Stimulated activated CD8-positive, alpha-beta memory T cell treated with anti-CD3 and anti-CD28 coated beads, Interleukin-4, amount 100 ng/mL, for 4 hours (primary cell): Measurements from ENCODE around the gene ZNF184.

ENCODE experiments used
- DNase-seq, 2 donors: peaks; one replicate each; pipeline ENCODE4 v3.0.0-alpha.2; 2020; ENCODE audit warnings: low read depth in 2 of 2, low spot score in 1 of 2

The ZNF184 gene

GRCh38 chr6:27479319-27480182, 6.6 kb upstream of the ZNF184 start:
- peak; percentile 67 to 81 for DNase-seq

- DNase-seq, result peak; percentile 78 to 81
These were observed 5.9 kb upstream of the ZNF184 start for GRCh38 chr6:27478706-27479318.

GRCh38 chr6:27478141-27478705, 5.3 kb upstream of the ZNF184 start:
- no peak for DNase-seq

DNA sequence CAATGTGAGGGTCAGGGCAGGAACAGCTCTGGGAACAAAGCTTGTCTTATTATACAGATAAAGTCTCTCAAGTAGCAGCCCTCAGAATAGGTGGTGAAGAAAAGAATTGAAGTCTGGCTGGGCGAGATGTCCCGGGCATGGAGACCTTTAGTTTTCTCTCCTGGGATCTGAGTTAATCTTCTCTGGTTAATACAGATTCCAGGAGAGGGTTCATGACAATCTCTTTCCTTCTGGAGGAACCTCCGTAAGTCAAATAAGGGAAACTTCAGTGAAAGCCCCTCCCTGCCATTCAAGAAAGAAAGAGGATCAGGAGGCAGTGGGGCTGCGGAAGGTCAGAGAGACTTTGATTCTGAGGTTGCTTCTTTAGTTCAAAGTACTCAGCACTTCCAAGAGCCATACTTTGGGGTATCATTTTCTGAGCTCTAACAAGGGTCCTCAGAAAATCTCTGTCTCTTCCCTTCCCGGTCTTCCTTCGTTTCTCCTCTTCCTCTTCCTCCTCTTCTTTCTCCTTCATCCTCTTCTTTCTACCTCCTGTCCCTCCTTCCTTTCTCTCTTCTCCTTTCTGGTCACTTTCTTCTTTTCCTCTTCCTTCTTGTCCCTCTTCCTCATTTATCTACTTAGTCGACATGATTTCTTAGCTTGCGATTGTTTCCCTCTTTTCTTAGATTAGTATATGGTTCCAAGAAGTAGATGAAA, 4.6 kb upstream of the ZNF184 start:
- no peak for DNase-seq

GRCh38 chr6:27476090-27476489, 3.2 kb upstream of the ZNF184 start:
- DNase-seq, result no peak

DNA sequence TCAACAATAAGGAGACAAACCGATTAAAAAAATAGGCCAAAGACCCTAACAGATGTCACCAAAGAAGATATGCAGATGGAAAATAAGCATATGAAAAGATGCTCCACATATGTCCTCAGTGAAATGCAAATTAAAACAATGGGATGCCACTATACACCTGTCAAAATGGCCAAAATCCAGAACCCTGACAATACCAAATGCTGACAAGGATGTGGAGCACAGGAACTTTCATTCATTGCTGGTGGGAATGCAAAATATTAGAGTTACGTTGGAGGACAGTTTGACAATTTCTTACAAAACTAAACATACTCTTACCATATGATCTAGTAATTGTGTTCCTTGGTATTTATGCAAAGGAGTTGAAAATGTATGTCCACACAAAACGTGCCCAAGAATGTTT, 1.8 kb upstream of the ZNF184 start:
- DNase-seq, result no peak

DNA sequence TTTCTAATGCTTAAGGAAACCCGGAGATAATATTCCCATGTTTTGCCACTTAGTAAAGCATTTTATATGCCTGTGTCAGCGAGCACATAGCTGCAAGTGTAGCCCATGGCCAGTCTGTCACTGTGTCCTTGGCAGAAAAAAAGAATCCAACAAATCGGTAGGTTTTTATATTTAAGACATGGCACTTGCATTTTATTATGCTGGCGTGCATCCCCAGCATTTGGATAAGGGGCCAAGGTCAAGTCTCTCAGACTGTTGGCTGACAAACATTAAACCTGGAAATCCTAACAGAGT, 1.2 kb upstream of the ZNF184 start:
- DNase-seq, result no peak

DNA sequence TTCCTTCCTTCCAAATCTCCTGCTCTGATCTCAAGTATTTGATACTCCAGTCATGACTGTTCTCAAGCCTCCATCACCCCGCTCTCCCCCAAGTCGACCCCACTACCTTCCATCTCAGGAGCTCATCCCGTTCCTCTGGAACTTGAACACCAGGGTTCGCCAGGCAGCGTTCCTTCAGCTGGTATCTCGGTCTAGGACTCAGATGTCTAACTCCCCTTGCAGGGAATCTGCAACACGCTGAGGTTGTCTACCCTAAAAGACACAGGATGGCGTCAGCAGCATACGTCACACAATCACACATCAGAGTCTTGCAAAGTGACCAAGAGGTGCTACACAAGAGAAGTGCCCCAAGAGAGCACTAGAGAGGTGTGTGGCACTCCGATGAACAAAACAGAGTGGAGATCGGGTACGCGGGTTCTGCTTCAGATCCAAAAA, 706 bp downstream of the ZNF184 start:
- peak; percentile 39 to 43 for DNase-seq

GRCh38 chr6:27471365-27472115, 1.4 kb downstream of the ZNF184 start:
- DNase-seq, result no peak

DNA sequence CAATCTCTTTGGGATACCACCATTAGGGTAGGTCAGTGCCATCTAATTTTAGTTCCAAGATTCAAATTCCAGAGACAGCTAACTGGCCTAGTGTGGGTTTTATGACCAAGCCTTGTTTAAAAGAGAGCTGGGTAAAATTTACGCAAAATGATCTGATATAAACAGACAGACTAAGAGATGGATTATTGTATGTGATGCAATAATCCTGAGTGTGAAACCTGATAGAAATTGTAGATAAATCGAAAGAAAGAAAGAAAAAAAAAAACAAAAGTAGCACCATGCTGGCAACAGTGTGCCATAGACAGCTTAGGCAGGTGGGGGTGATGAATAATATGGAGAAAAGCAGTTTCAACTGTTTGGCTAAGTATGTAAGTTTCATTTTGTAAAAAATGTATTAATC, 2.9 kb downstream of the ZNF184 start:
- no peak for DNase-seq

- no peak for DNase-seq
These were observed 4.6 kb downstream of the ZNF184 start for GRCh38 chr6:27468334-27468733.

GRCh38 chr6:27452496-27452897, 20.4 kb downstream of the ZNF184 start:
- DNase-seq, result no peak

DNA sequence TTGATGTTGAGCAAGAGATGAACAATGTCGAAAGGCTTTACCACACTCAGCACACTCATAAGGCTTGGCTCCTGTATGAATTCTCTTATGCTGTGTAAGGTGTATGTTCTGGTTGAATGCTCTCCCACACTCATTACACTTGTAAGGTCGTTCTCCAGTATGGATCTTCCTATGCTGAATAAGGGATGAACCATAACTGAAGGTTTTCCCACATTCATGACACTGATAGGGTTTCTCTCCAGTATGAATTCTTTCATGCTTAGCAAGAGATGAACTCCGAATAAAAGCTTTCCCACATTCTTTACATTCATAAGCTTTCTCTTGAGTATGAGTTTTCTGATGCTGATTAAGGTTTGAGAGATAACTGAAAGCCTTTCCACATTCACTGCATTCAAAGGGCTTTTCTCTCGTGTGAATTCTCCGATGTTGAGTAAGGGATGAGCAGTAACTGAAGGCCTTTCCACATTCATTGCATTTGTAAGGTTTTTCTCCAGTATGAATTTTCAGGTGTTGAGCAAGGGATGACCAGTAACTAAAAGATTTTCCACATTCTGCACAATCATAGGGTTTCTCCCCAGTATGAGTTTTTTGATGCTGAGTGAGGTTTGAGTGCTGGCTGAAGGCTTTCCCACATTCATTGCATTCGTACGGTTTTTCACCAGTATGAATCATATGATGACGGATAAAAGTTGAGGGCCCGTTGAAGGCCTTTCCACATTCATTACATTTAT, 21.1 kb downstream of the ZNF184 start:
- no peak for DNase-seq

- DNase-seq, result no peak
These were observed 24.4 kb downstream of the ZNF184 start for GRCh38 chr6:27448456-27448855.

GRCh38 chr6:27442932-27443331, 30.0 kb downstream of the ZNF184 start:
- DNase-seq, result no peak

GRCh38 chr6:27441001-27441400, 31.9 kb downstream of the ZNF184 start:
- DNase-seq, result no peak

DNA sequence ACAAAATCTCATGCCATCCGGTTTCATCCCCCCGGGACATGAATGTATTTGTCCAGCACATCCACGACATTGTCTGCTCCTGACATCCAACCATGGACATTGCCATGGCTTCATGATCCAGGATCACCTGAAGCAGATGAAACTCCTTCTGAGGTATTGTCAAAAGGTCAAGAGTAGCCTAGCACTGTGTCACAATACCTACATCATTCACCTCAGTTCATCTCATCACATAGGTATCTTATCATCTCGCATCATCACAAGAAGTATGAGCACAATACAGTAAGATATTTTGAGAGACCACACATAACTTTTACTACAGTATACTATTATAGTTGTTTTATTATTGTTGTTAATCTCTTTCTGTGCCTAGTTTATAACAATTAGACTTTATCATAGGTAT, 33.5 kb downstream of the ZNF184 start:
- DNase-seq, result no peak

DNA sequence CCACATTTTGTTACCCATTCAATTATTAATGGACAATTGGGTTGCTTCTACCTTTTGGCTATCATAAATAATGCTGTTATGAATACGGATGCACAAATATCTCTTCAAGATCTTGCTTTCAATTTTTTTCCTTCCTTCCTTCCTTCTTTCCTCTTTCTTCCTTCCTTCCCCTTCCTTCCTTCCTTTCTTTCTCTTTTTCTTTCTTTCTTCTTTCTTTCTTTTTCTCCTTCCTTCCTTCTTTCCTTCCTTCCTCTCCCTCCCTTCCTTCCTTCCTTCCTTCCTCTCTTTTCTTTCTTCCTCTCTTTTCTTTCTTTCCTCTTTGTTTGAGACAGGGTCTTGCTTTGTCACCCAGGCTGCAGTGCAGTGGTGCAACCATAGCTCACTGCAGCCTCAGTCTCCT, 39.2 kb downstream of the ZNF184 start:
- DNase-seq, result no peak

- no peak for DNase-seq
These were observed 43.9 kb downstream of the ZNF184 start for GRCh38 chr6:27428966-27429365.

DNA sequence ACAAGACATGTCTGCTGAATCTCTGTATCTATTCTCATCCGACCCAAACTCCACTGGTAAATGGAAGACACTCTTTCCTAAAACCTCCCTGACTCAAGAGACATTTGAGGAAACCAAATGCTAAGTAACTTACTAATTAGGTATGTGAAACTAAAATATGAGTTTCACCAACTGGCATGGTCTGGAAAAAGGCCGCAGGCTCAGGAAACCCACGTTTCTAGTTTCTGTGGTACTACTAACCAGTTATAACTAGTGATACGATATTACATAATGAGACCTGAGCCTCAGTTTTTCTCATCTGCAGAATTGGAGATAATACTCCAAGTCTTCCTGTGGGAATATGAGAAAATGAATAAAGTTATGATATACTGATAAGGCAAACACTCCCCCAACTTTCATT, 44.4 kb downstream of the ZNF184 start:
- DNase-seq, result no peak
